Heart left ventricle (tissue), 13 donors: Measurements from ENCODE around the gene RTN4RL2.

Experiments used
- CTCF ChIP-seq, 12 donors: fragments of 200-600 bp; sonication (generic) in 4 of 12; IDR thresholded peaks; one replicate each; pipeline versions ENCODE4 v1.5.0 to v1.8.0; 2018 to 2022; ENCODE audit warnings: antibody characterized with exemption in 12 of 12, mild to moderate bottlenecking in 5 of 12
- POLR2A ChIP-seq, 2 donors: fragments of 450-650 bp; IDR thresholded peaks; one replicate each; pipeline ENCODE4 v1.6.1; 2017; ENCODE audit warnings: antibody characterized with exemption in 2 of 2, mild to moderate bottlenecking in 2 of 2, moderate library complexity in 2 of 2
- donor health status: ischemic (EF 13 %, LVEDD 7.1; RV severe dilation, severe dysfunction).
- donor health status: DM: no; HTN: yes; CAD: no.
- donor health status: DM: no; HTN: no; CAD: no.
- donor health status: ischemic (EF 25% LVEDD 6.9; RV normal size, moderate dysfunction).
- donor health status: ischemic (EF 25% LVEDD 5.7; RV mildly dilated, moderate dysfunction).
- donor health status: ischemic (EF 35%, LVEDD 5.7; RV mildly dilated, moderate dysfunction).
- donor health status: nonischemic (EF 11% LVEDD 7.7; RV severe dilation, severe dysfunction).
- donor health status: DM: yes; HTN: yes; CAD: no.
- donor health status: PGD.
- donor health status: ischemic (EF 29% LVEDD 5.4; RV normal size, mild dysfunction).
- donor health status: nonischemic (EF 23%, LVEDD 6.1; RV moderate dilation, normal function).

- TF ChIP-seq CTCF (IDR thresholded peaks at IDR 0.05) (peak; percentile 53 to 82 (median 68)), POLR2A (IDR thresholded peaks at IDR 0.05) (no peak)
These were observed 20.2 kb downstream of the RTN4RL2 start for GRCh38 chr11:57480409-57481137.
